ENCODE measurements around the gene TIAL1. TPM values are rescaled to one million over a fixed set of nuclear protein-coding genes. Genes with fewer than 3 reads are reported as not detected.

TIAL1 gene
- total RNA-seq, 3 donors from 2014 or later: 177 TPM

Other genes with a start within 250 kb of the TIAL1 start
- gene RGS10, start 54.2 kb downstream of the TIAL1 start, total RNA-seq: 100 to 1,000 TPM; 116 to 163 (median 137) TPM
- gene BAG3, start 54.4 kb upstream of the TIAL1 start, total RNA-seq: 10 to 100 TPM; 14.7 to 21.6 (median 15.8) TPM
- 10 to 100 TPM; 18.1 to 23.6 (median 21.1) TPM for gene INPP5F, start 129.1 kb upstream of the TIAL1 start, total RNA-seq

All from activated T-cell treated with anti-CD3 and anti-CD28 coated beads, Interleukin-2, amount 50 U/mL, for 4 hours (primary cell).